ENCODE data around the gene PALD1. TPM values are rescaled to one million over a fixed set of nuclear protein-coding genes. Genes with fewer than 3 reads are reported as not detected.

The PALD1 gene
- total RNA-seq, 1 donor from 2014 or later = 4.1 TPM

GRCh38 chr10:70533189-70533558 lies 54.6 kb downstream of the PALD1 start:
- Mint-ChIP-seq H3K4me3 (ENCODE audit: unreplicated experiment) (no peak overlapping the region), H3K9me3 (ENCODE audit: low read depth) (no peaks in the 10 kb centered on the region), H3K36me3 (ENCODE audit: low read depth) (peaks cover 3% of the 10 kb centered on the region), H3K27me3 (ENCODE audit: low read depth) (peaks cover 3% of the 10 kb centered on the region), H3K27ac (ENCODE audit: unreplicated experiment) (no peak overlapping the region), H3K4me1 (ENCODE audit: low read depth) (peaks cover 3% of the 10 kb centered on the region)
- no peak for TF ChIP-seq CTCF (IDR thresholded peaks at IDR 0.05)
- no peak for DNase-seq (ENCODE audit: low spot score)

- peak; percentile 79 for DNase-seq (ENCODE audit: low spot score)
- H3K27me3 Mint-ChIP-seq (ENCODE audit: low read depth) = peaks cover 3% of the 10 kb centered on the region
- no peak for TF ChIP-seq CTCF (IDR thresholded peaks at IDR 0.05)
- H3K9me3 Mint-ChIP-seq (ENCODE audit: low read depth) = no peaks in the 10 kb centered on the region
- H3K36me3 Mint-ChIP-seq (ENCODE audit: low read depth) = peaks cover 3% of the 10 kb centered on the region
- peaks cover 3% of the 10 kb centered on the region for H3K4me1 Mint-ChIP-seq (ENCODE audit: low read depth)
- no peak overlapping the region for H3K27ac Mint-ChIP-seq (ENCODE audit: unreplicated experiment)
- no peak overlapping the region for H3K4me3 Mint-ChIP-seq (ENCODE audit: unreplicated experiment)
Observed at GRCh38 chr10:70534281-70534680, 55.7 kb downstream of the PALD1 start.

- DNase-seq (ENCODE audit: low spot score) = no peak
- TF ChIP-seq CTCF (IDR thresholded peaks at IDR 0.05) = no peak
- H3K27me3 Mint-ChIP-seq (ENCODE audit: low read depth) = peaks cover 3% of the 10 kb centered on the region
- H3K9me3 Mint-ChIP-seq (ENCODE audit: low read depth) = no peaks in the 10 kb centered on the region
- no peak overlapping the region for H3K4me3 Mint-ChIP-seq (ENCODE audit: unreplicated experiment)
- H3K4me1 Mint-ChIP-seq (ENCODE audit: low read depth) = peaks cover 6% of the 10 kb centered on the region
- no peak overlapping the region for H3K27ac Mint-ChIP-seq (ENCODE audit: unreplicated experiment)
- H3K36me3 Mint-ChIP-seq (ENCODE audit: low read depth) = peaks cover 3% of the 10 kb centered on the region
Observed at GRCh38 chr10:70535001-70535400, 56.4 kb downstream of the PALD1 start.

- H3K27ac Mint-ChIP-seq (ENCODE audit: unreplicated experiment) = no peak overlapping the region
- H3K4me1 Mint-ChIP-seq (ENCODE audit: low read depth) = peaks cover 10% of the 10 kb centered on the region
- DNase-seq (ENCODE audit: low spot score) = no peak
- peaks cover 3% of the 10 kb centered on the region for H3K27me3 Mint-ChIP-seq (ENCODE audit: low read depth)
- H3K36me3 Mint-ChIP-seq (ENCODE audit: low read depth) = peaks cover 3% of the 10 kb centered on the region
- no peak overlapping the region for H3K4me3 Mint-ChIP-seq (ENCODE audit: unreplicated experiment)
- no peaks in the 10 kb centered on the region for H3K9me3 Mint-ChIP-seq (ENCODE audit: low read depth)
- no peak for TF ChIP-seq CTCF (IDR thresholded peaks at IDR 0.05)
Observed at GRCh38 chr10:70535451-70535850, 56.9 kb downstream of the PALD1 start.

- peaks cover 10% of the 10 kb centered on the region for H3K4me1 Mint-ChIP-seq (ENCODE audit: low read depth)
Observed at GRCh38 chr10:70536196-70536861, 57.8 kb downstream of the PALD1 start.

More at GRCh38 chr10:70536196-70536861, 57.8 kb downstream of the PALD1 start:
- no peak for DNase-seq (ENCODE audit: low spot score)
- no peaks in the 10 kb centered on the region for H3K9me3 Mint-ChIP-seq (ENCODE audit: low read depth)
- peaks cover 3% of the 10 kb centered on the region for H3K27me3 Mint-ChIP-seq (ENCODE audit: low read depth)
- TF ChIP-seq CTCF (IDR thresholded peaks at IDR 0.05) = peak; percentile 38
- no peaks in the 10 kb centered on the region for H3K36me3 Mint-ChIP-seq (ENCODE audit: low read depth)
- H3K27ac Mint-ChIP-seq (ENCODE audit: unreplicated experiment) = no peak overlapping the region
- no peak overlapping the region for H3K4me3 Mint-ChIP-seq (ENCODE audit: unreplicated experiment)

Measured in chondrocyte (in vitro differentiated cells).